GM21447 (cell line): Measurements from ENCODE around the gene EXOC6B.
"Not testable (repeated sequence)": the region's sequence is repeated elsewhere in the genome, so short reads cannot be mapped to it uniquely, and the experiment has no call there.

Source experiments
- ATAC-seq: cut with Tn5 transposase; IDR thresholded peaks from one replicate; pipeline ENCODE4 v1.9.1; 2021; ENCODE audit not compliant: unreplicated experiment

EXOC6B gene

DNA sequence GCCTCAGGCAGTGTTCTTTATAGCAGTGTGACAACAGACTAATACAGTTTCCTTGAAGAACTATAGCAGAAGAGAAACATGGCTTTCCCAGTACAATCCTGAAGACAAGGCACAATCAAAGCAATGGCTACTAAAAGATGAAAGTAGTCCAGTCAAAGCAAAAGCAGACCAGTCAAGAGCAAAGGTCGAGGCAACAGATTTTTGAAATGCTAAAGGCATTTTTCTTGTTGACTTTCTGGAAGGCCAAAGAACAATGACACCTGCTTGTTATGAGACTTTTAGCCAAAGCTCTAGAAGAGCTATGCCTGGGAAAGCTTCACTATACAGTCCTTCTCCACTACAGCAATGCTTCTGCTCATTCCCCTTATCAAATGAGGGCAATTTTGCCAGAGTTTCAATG is 269.9 kb downstream of the EXOC6B start:
- no peak for ATAC-seq

DNA sequence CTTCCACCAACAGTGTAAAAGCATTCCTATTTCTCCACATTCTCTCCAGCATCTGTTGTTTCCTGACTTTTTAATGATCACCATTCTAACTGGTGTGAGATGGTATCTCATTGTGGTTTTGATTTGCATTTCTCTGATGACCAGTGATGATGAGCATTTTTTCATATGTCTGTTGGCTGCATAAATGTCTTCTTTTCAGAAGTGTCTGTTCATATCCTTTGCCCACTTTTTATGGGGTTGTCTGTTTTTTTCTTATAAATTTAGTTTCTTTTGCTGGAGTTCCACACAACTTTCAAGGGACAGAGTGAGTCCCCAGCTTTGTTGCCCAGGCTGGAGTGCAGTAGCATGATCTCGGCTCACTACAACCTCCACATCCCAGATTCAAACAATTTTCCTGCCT is 270.5 kb downstream of the EXOC6B start:
- not testable (repeated sequence) for ATAC-seq

DNA sequence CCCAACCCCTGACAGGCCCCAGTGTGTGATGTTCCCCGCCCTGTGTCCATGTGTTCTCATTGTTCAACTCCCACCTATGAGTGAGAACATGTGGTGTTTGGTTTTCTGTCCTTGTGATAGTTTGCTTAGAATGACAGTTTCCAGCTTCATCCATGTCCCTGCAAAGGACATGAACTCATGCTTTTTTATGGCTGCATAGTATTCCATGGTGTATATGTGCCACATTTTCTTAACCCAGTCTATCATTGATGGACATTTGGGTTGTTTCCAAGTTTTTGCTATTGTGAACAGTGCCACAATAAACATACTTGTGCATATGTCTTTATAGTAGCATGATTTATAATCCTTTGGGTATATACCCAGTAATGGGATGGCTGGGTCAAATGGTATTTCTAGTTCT is 270.9 kb downstream of the EXOC6B start:
- ATAC-seq = not testable (repeated sequence)

- no peak for ATAC-seq
Observed at GRCh38 chr2:72554381-72554780, 271.5 kb downstream of the EXOC6B start.

- no peak for ATAC-seq
Observed at GRCh38 chr2:72548081-72548764, 277.6 kb downstream of the EXOC6B start.

DNA sequence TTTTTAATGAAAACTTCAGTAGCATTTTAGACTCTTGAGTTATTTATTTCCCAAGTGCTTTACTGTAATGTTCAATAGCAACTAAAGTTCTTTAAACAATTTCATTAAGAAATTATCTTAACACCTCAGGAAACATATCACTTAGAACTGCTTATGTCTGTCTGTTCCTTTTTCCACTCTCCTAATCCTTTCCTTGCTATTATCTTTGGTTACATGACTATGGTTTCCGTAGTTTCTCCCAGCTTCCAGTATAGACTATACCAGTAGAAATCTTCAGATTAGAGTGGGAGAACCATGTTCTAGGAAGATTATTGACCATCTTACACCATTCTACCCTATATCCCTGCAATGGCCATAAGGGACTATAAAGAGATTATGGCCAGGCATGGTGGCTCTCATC is 280.0 kb downstream of the EXOC6B start:
- ATAC-seq = no peak

DNA sequence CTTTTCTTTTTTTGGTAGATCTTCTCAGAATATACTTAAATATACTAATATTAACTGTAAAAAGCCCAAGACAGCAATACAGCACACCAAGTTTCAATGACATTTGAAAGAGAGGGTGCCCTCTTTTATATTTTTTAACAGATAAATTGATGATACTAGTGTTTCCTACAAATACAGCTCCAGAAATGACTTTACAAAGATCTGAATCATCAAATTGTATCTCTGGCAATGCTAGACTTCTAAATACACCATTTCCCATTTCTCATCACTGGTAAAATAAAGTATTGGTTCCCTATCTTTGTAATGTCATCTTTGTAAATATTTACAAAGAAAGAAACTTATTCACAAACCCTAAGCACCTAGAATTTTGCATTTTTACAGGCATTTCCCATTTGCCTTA is 281.3 kb downstream of the EXOC6B start:
- no peak for ATAC-seq

GRCh38 chr2:72543497-72544216 is 282.2 kb downstream of the EXOC6B start:
- no peak for ATAC-seq

GRCh38 chr2:72539071-72539552 is 286.7 kb downstream of the EXOC6B start:
- ATAC-seq = no peak

GRCh38 chr2:72538486-72538885 is 287.3 kb downstream of the EXOC6B start:
- ATAC-seq = no peak

GRCh38 chr2:72535586-72535985 is 290.2 kb downstream of the EXOC6B start:
- ATAC-seq = not testable (repeated sequence)

- no peak for ATAC-seq
Observed at GRCh38 chr2:72533765-72534164, 292.1 kb downstream of the EXOC6B start.

DNA sequence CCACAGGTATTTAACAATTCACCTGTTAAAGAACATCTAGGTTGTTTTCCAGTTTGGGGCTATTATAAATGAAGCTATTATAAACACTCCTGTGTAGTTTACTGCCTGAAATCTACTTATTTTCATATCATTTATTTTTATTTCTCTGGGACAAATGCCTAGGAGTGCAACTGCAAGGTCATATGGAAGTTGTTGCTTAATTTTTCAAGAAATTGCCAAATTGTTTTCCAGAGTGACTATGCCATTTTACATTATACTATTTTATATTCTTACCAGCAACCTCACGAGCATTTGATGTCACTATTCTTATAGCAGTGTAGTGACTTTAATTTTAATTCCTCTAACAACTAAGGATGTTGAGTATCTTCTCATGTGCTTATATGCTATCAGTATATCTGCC is 298.4 kb downstream of the EXOC6B start:
- ATAC-seq = no peak

DNA sequence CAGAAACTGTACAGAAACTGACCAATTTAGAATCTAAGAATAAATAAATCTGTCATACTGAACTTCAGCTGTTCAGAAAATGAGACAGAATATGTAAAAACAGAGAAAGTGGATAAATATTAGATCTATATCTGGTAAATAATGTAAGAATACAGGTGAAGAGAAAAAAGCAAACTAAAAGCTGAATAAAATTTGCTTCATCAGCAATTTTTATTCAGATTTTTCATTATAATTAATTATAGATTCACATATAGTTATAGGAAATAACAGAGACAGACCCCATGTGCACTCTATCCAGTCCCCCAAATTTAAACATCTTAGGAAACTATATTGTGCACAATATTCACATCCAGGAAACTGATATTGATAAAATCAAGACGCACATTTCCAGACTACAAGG is 299.2 kb downstream of the EXOC6B start:
- ATAC-seq = no peak

DNA sequence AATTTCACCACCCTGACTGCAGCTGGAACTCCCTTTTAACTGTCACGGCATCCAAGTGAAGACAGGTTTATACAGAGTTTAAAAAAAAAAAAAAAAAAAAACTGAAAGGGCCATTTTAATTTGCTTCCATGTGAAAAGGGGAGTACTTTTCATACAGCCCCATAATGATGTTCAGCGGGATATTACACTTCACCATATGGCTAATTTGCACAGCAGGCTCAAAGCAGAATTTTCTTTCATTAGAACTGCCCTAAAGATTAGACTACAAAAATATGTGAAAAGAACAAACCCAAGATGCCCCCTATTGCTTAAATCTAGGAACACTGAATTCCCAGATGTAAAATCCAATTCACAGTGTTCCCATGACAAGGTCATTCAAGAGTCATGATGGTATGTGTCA is 301.8 kb downstream of the EXOC6B start:
- ATAC-seq = no peak

DNA sequence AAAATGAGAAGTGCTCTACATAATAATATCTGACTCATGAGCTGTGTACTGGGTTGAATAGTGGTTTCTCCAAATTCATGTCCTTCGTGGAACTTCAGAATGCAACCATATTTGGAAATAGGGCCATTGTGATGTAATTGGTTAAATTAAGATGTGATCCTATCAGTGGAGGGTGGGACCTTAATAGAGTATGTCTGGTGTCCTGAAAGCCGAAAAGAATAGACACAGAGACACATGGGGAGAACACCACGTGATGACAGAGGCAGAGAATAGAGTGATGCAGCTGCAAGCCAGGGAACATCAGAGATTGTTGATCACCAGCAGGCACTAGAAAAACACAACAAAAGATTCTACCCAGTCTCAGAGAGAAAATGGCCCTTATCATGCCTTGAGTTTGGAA is 310.1 kb downstream of the EXOC6B start:
- no peak for ATAC-seq

- ATAC-seq = no peak
Observed at GRCh38 chr2:72513011-72513410, 312.8 kb downstream of the EXOC6B start.

- no peak for ATAC-seq
Observed at GRCh38 chr2:72512376-72512775, 313.5 kb downstream of the EXOC6B start.

DNA sequence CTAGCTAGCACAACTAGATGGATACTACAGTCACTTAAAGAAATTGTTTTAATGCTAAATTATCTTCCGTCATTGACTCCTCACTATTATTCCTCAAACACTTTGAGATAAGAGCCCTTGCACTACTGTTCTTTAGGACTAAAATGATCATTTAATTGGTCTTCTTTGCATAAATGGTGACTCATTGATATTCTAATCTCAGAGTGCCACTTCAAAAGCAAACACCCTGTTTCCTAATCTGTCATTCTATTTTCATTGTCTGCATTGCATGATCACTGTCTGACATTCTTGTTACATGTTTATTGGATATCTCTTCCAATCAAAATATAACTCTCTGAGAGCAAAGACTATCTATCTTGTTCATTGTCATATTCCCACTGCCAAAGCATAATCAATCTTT is 313.9 kb downstream of the EXOC6B start:
- no peak for ATAC-seq

- ATAC-seq = no peak
Observed at GRCh38 chr2:72497763-72498162, 328.1 kb downstream of the EXOC6B start.

- ATAC-seq = no peak
Observed at GRCh38 chr2:72496479-72496878, 329.4 kb downstream of the EXOC6B start.

- ATAC-seq = no peak
Observed at GRCh38 chr2:72494392-72494791, 331.4 kb downstream of the EXOC6B start.

DNA sequence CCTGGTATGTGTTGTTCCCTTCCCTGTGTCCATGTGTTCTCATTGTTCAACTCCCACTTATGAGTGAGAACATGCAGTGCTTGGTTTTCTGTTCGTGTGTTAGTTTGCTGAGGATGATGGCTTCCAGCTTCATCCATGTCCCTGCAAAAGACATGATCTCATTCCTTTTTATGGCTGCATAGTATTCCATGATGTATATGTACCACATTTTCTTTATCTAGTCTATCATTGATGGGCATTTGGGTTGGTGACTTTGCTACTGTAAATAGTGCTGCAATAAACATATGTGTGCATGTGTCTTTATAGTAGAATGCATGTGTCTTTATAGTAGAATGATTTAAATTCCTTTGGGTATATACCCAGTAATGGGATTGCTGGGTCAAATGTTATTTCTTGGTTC is 341.2 kb downstream of the EXOC6B start:
- ATAC-seq = not testable (repeated sequence)
